NCI-H1417 treated with DMSO at 0.1 percent for 48 hours (cell line): Measurements from ENCODE around the gene RPL29.

Experiments used
- DNase-seq: peaks from one replicate; lab custom pipeline; 2025; lab: John Stamatoyannopoulos, UW

The RPL29 gene

GRCh38 chr3:52025453-52025852, 29.8 kb upstream of the RPL29 start:
- no peak for DNase-seq

GRCh38 chr3:52024765-52025452, 29.2 kb upstream of the RPL29 start:
- DNase-seq: no peak

- DNase-seq: no peak
Observed at GRCh38 chr3:52023860-52024764, 28.4 kb upstream of the RPL29 start.

- no peak for DNase-seq
Observed at GRCh38 chr3:52023101-52023770, 27.5 kb upstream of the RPL29 start.

- no peak for DNase-seq
Observed at GRCh38 chr3:52022323-52023100, 26.8 kb upstream of the RPL29 start.

- DNase-seq: no peak
Observed at GRCh38 chr3:52021489-52022268, 26.0 kb upstream of the RPL29 start.

- DNase-seq: no peak
Observed at GRCh38 chr3:52020796-52021195, 25.1 kb upstream of the RPL29 start.

- DNase-seq: no peak
Observed at GRCh38 chr3:52019352-52020080, 23.8 kb upstream of the RPL29 start.

- DNase-seq: no peak
Observed at GRCh38 chr3:52018319-52019000, 22.8 kb upstream of the RPL29 start.

GRCh38 chr3:52017586-52017985, 21.9 kb upstream of the RPL29 start:
- no peak for DNase-seq

GRCh38 chr3:52015438-52016228, 19.9 kb upstream of the RPL29 start:
- peak; percentile 25 for DNase-seq

- no peak for DNase-seq
Observed at GRCh38 chr3:52014613-52015012, 18.9 kb upstream of the RPL29 start.

GRCh38 chr3:52013802-52014598, 18.3 kb upstream of the RPL29 start:
- DNase-seq: no peak

- DNase-seq: no peak
Observed at GRCh38 chr3:52012699-52013098, 17.0 kb upstream of the RPL29 start.

GRCh38 chr3:52010431-52010830, 14.7 kb upstream of the RPL29 start:
- DNase-seq: no peak

- no peak for DNase-seq
Observed at GRCh38 chr3:52007291-52007690, 11.6 kb upstream of the RPL29 start.

- no peak for DNase-seq
Observed at GRCh38 chr3:52006820-52007133, 11.1 kb upstream of the RPL29 start.

GRCh38 chr3:52006017-52006819, 10.5 kb upstream of the RPL29 start:
- DNase-seq: no peak
